ENCODE results near the gene SLC26A5. TPM values are rescaled to one million over a fixed set of nuclear protein-coding genes. Genes with fewer than 3 reads are reported as not detected.

Gene SLC26A5
- total RNA-seq, 2 experiments from 2014 or later = not detected

- intact Hi-C loops (cut with micrococcal nuclease) = no loop called here
- no peak overlapping the region for H3K4me3 Mint-ChIP-seq
- no peaks in the 10 kb centered on the region for H3K4me1 Mint-ChIP-seq (ENCODE audit: low read depth)
- no peaks in the 10 kb centered on the region for H3K27me3 Mint-ChIP-seq
- H3K36me3 Mint-ChIP-seq (ENCODE audit: low read depth) = peaks cover 25% of the 10 kb centered on the region
- DNase-seq (no peak), ATAC-seq (no peak)
- TF ChIP-seq CTCF (IDR thresholded peaks at IDR 0.05) = no peak
- no peaks in the 10 kb centered on the region for H3K9me3 Mint-ChIP-seq
- ChIA-PET CTCF (no interaction called here), POLR2A (no interaction called here)
- H3K27ac Mint-ChIP-seq = no peak overlapping the region
Observed at GRCh38 chr7:103369432-103369831, 76.6 kb downstream of the SLC26A5 start.

DNA sequence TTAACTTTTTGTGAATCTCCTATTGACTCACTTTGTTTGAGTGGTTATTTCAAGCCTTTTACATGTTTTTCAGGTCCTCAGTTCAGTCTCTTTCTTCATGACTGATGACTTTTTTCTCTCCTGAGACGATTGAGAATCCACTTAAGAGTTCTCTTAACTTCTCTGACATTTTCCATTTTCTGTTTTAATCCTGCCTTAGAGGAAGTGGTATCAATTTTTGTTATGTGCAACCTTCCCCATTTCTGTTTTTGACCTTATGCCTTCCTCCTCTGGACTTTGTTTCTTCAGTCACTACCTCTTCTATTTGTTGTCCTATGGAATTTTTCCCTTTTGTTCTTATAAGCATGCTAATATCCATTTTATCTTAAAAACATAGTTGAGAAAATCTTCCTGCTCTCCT is 96.2 kb downstream of the SLC26A5 start:
- Mint-ChIP-seq H3K4me3 (peak overlapping the region; percentile 94), H3K27ac (peak overlapping the region; percentile 47), H3K4me1 (ENCODE audit: low read depth) (peaks cover 45% of the 10 kb centered on the region), H3K27me3 (no peaks in the 10 kb centered on the region), H3K36me3 (ENCODE audit: low read depth) (peaks cover 32% of the 10 kb centered on the region), H3K9me3 (no peaks in the 10 kb centered on the region)
- ATAC-seq = no peak
- TF ChIP-seq CTCF (IDR thresholded peaks at IDR 0.05) = no peak
- DNase-seq = no peak
- POLR2A ChIA-PET = no interaction called here
- CTCF ChIA-PET = no interaction called here
- intact Hi-C loops (cut with micrococcal nuclease) = loop anchor here (5.0 kb wide), 1 partner anchor 48 kb away; no protein-coding TSS in a partner anchor

DNA sequence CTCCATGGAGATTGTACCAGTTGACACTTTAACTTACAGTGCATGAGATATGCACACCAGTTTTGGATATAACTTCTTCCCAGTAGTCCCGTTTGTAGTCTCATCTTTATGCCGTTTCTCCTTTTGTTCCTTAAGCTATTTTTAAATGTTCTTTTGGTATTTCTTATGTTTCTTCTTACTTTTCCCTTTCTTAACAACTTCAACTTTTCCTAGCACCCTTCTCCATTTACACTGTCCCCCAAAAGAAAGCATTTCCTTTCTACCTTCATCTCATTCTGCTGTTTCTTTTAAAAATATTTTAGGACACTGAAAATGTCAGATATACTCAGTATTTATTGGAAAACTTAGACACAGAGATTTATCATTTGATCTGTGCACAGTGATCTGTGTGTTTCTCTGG is 97.0 kb downstream of the SLC26A5 start:
- DNase-seq (no peak), ATAC-seq (no peak)
- H3K27me3 Mint-ChIP-seq = no peaks in the 10 kb centered on the region
- H3K36me3 Mint-ChIP-seq (ENCODE audit: low read depth) = peaks cover 36% of the 10 kb centered on the region
- POLR2A ChIA-PET = interaction anchor here (1.6 kb wide), 1 partner anchor 19 kb away, joined by 4 read pairs; no protein-coding TSS in a partner anchor
- H3K4me1 Mint-ChIP-seq (ENCODE audit: low read depth) = peaks cover 45% of the 10 kb centered on the region
- intact Hi-C loops (cut with micrococcal nuclease) = loop anchor here (5.0 kb wide), 1 partner anchor 47 kb away; no protein-coding TSS in a partner anchor
- CTCF ChIA-PET = no interaction called here
- H3K9me3 Mint-ChIP-seq = no peaks in the 10 kb centered on the region
- TF ChIP-seq CTCF (IDR thresholded peaks at IDR 0.05) = no peak
- peak overlapping the region; percentile 53 for H3K27ac Mint-ChIP-seq
- H3K4me3 Mint-ChIP-seq = peak overlapping the region; percentile 94

DNA sequence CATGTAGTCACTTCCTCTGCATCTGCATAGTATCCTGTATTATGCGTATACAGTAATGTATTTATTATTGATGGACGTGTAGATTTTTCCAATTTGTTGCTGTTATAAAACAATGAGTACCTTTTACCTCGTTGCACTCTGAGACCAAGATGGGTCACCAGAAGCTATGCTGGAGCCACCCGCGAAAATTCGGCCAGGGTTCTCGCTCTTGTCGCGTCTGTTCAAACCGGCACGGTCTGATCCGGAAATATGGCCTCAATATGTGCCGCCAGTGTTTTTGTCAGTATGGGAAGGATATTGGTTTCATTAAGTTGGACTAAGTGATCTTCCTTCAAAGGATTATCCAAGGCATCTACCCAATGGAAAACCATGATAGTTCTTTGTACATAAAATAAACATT is 97.6 kb downstream of the SLC26A5 start:
- peak; percentile 18 for DNase-seq
- Mint-ChIP-seq H3K4me1 (ENCODE audit: low read depth) (peaks cover 45% of the 10 kb centered on the region), H3K36me3 (ENCODE audit: low read depth) (peaks cover 41% of the 10 kb centered on the region), H3K9me3 (no peaks in the 10 kb centered on the region), H3K27me3 (no peaks in the 10 kb centered on the region), H3K4me3 (peak overlapping the region; percentile 94), H3K27ac (peak overlapping the region; percentile 88)
- no peak for ATAC-seq
- intact Hi-C loops (cut with micrococcal nuclease) = loop anchor here (5.0 kb wide), 1 partner anchor 46 kb away; no protein-coding TSS in a partner anchor
- POLR2A ChIA-PET = interaction anchor here (0.6 to 2.0 kb wide), 7 partner anchors 10 to 649 kb away, joined by 3 to 8 read pairs (median 4); partner anchors contain the start of gene PMPCB
- CTCF ChIA-PET = no interaction called here
- no peak for TF ChIP-seq CTCF (IDR thresholded peaks at IDR 0.05)

- CTCF ChIA-PET = no interaction called here
- peaks cover 42% of the 10 kb centered on the region for H3K4me1 Mint-ChIP-seq (ENCODE audit: low read depth)
- intact Hi-C loops (cut with micrococcal nuclease) = loop anchor here (5.0 kb wide), 1 partner anchor 45 kb away; no protein-coding TSS in a partner anchor
- DNase-seq (peak; percentile 90), ATAC-seq (peak; percentile 77)
- peak within 1 kb of the TSS; percentile 94 for H3K4me3 Mint-ChIP-seq
- peak within 1 kb of the TSS; percentile 98 for H3K27ac Mint-ChIP-seq
- POLR2A ChIA-PET = interaction anchor here (0.5 to 2.0 kb wide), 13 partner anchors 9 to 648 kb away, joined by 3 to 8 read pairs (median 3); partner anchors contain the start of gene PMPCB
- H3K9me3 Mint-ChIP-seq = no peaks in the 10 kb centered on the region
- H3K36me3 Mint-ChIP-seq (ENCODE audit: low read depth) = peaks cover 41% of the 10 kb centered on the region
- no peaks in the 10 kb centered on the region for H3K27me3 Mint-ChIP-seq
- no peak for TF ChIP-seq CTCF (IDR thresholded peaks at IDR 0.05)
Observed at GRCh38 chr7:103347507-103348267, 98.3 kb downstream of the SLC26A5 start, which contains the start of gene PSMC2. PSMC2 (plus strand) TSS chr7:103347643; CDS start chr7:103347712, 69 bp downstream.

Measured in activated CD8-positive, alpha-beta T cell treated with anti-CD3 and anti-CD28 coated beads for 36 hours (primary cell).